Neutrophil (primary cell): ENCODE data around the gene DSCAML1.

ENCODE experiments used
- H3K27ac ChIP-seq: fragments of 200-600 bp; sonication (generic); 2 replicates; pipeline ENCODE4 v1.5.1; 2016; ENCODE audit warnings: mild to moderate bottlenecking, moderate library complexity
- H3K27me3 ChIP-seq: fragments of 200-600 bp; sonication (generic); 2 replicates; pipeline ENCODE4 v1.6.0; 2016; ENCODE audit warnings: mild to moderate bottlenecking
- H3K36me3 ChIP-seq: fragments of 200-600 bp; sonication (generic); 2 replicates; pipeline ENCODE4 v1.5.1; 2017
- H3K4me1 ChIP-seq, 2 experiments: fragments of 200-600 bp in 1 of 2; sonication (generic) in 1 of 2; 1 replicate in 1 of 2; 2 replicates in 1 of 2; pipeline versions ENCODE4 v1.5.1 to v1.6.1; 2013 to 2016; ENCODE audit warnings: low read depth in 1 of 2, low read length in 1 of 2, mild to moderate bottlenecking in 1 of 2, moderate library complexity in 1 of 2; ENCODE audit not compliant: control insufficient read depth in 1 of 2, insufficient read depth in 1 of 2
- H3K4me3 ChIP-seq, 2 experiments: fragments of 200-600 bp in 1 of 2; sonication (generic) in 1 of 2; 1 replicate in 1 of 2; 2 replicates in 1 of 2; pipeline ENCODE4 v1.5.1; 2013 to 2016; ENCODE audit warnings: low read depth in 1 of 2, low read length in 1 of 2, mild to moderate bottlenecking in 1 of 2, moderate library complexity in 1 of 2
- H3K9me3 ChIP-seq: fragments of 200-600 bp; sonication (generic); 2 replicates; pipeline ENCODE4 v1.5.1; 2016
- TF ChIP-seq, protein P1 (sequence below): fragments of 200-600 bp; sonication (generic); IDR thresholded peaks from 2 replicates; pipeline ENCODE4 v1.5.1; 2016; ENCODE audit warnings: antibody characterized with exemption

The DSCAML1 gene

GRCh38 chr11:117750357-117750756 is 46.7 kb downstream of the DSCAML1 start:
- Histone ChIP-seq H3K27me3 (peaks cover 8% of the 10 kb centered on the region), H3K36me3 (no peaks in the 10 kb centered on the region), H3K4me3 (no peak overlapping the region), H3K27ac (no peak overlapping the region), H3K4me1 (no peaks in the 10 kb centered on the region), H3K9me3 (no peaks in the 10 kb centered on the region)
- TF ChIP-seq, protein P1, sequence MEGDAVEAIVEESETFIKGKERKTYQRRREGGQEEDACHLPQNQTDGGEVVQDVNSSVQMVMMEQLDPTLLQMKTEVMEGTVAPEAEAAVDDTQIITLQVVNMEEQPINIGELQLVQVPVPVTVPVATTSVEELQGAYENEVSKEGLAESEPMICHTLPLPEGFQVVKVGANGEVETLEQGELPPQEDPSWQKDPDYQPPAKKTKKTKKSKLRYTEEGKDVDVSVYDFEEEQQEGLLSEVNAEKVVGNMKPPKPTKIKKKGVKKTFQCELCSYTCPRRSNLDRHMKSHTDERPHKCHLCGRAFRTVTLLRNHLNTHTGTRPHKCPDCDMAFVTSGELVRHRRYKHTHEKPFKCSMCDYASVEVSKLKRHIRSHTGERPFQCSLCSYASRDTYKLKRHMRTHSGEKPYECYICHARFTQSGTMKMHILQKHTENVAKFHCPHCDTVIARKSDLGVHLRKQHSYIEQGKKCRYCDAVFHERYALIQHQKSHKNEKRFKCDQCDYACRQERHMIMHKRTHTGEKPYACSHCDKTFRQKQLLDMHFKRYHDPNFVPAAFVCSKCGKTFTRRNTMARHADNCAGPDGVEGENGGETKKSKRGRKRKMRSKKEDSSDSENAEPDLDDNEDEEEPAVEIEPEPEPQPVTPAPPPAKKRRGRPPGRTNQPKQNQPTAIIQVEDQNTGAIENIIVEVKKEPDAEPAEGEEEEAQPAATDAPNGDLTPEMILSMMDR: no peak

GRCh38 chr11:117749541-117749910 is 47.5 kb downstream of the DSCAML1 start:
- Histone ChIP-seq H3K9me3 (no peaks in the 10 kb centered on the region), H3K4me3 (no peak overlapping the region), H3K27me3 (peaks cover 2% of the 10 kb centered on the region), H3K4me1 (no peaks in the 10 kb centered on the region), H3K36me3 (no peaks in the 10 kb centered on the region), H3K27ac (no peak overlapping the region)
- TF ChIP-seq, protein P1: no peak

DNA sequence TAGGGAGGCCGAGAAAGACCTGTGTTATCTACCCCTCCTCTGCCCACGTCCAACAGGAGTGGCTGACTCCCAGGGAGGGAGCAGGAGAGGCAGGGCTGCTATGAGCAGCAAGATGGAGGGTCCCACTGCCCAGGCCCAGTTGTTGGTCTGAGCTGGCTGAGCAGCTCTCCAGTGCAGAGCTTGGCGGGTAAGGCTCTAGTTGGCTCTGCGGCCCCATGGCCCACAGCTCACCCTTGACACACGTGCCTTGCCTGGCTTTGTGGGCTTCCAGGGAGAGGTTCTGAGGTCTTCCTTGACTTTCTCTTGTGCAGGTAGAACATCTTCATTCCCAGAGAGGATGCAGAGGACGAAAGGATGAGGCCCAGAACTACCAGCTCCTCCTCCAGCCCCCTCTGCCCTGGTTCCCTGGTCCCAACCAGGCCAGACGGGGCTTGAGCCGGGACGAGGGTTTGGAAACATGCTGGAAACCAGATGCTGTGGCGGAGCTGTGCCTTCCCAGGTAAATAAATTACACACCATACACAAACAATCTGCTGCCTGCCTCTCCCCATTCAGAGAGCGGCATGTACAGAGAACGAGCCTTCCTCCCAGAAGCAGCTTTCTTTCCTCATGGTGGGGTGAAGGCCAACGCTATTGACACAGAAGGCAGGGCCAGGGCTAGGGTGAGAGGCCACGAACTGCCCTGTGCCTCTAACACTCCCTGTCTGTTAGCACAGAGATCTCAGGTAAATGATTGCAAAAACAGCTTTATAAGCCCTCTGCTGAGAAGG is 48.1 kb downstream of the DSCAML1 start:
- Histone ChIP-seq H3K9me3 (no peaks in the 10 kb centered on the region), H3K27ac (no peak overlapping the region), H3K36me3 (no peaks in the 10 kb centered on the region), H3K4me3 (no peak overlapping the region), H3K27me3 (peaks cover 7% of the 10 kb centered on the region), H3K4me1 (no peaks in the 10 kb centered on the region)
- TF ChIP-seq, protein P1: no peak

GRCh38 chr11:117747892-117748291 is 49.1 kb downstream of the DSCAML1 start:
- TF ChIP-seq, protein P1: no peak
- no peak overlapping the region for H3K4me3 ChIP-seq
- no peaks in the 10 kb centered on the region for H3K9me3 ChIP-seq
- peaks cover 18% of the 10 kb centered on the region for H3K27me3 ChIP-seq
- no peak overlapping the region for H3K27ac ChIP-seq
- H3K36me3 ChIP-seq: no peaks in the 10 kb centered on the region
- H3K4me1 ChIP-seq: no peaks in the 10 kb centered on the region

DNA sequence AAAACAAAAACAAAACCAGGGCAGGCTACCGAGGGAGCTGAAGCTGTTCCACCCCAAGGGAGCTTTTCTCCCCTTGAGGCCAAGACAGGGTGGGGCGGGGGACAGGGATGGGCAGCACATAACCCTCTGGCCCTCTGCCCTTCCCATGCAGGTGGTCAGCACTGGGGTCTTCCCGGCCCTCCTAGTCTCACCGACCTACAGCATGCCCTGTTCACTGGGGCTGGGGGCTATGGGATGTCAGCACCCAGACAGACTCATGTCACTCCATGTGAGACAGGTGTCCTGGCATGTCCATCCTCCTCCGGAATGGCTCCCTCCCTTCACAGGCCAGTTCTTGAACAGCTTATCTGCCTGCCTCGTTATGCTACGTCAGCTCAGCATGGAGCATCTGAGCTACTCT is 51.7 kb downstream of the DSCAML1 start:
- H3K27me3 ChIP-seq: peaks cover 30% of the 10 kb centered on the region
- no peak overlapping the region for H3K4me3 ChIP-seq
- H3K9me3 ChIP-seq: no peaks in the 10 kb centered on the region
- TF ChIP-seq, protein P1: no peak
- no peak overlapping the region for H3K27ac ChIP-seq
- H3K36me3 ChIP-seq: no peaks in the 10 kb centered on the region
- no peaks in the 10 kb centered on the region for H3K4me1 ChIP-seq
